HepG2 (cell line): ENCODE measurements around the gene L3MBTL1. TPM values are rescaled to one million over a fixed set of nuclear protein-coding genes. Genes with fewer than 3 reads are reported as not detected.

Experiments
- ATF1 ChIP-seq: IDR thresholded peaks from 2 replicates; pipeline ENCODE4 v1.6.1; 2016; ENCODE audit warnings: mild to moderate bottlenecking, control low read depth
- CBX2 ChIP-seq, 2 experiments: fragments of 200-600 bp in 1 of 2; sonication (generic); formaldehyde crosslinking in 1 of 2; IDR thresholded peaks; 2 replicates each; pipeline versions ENCODE4 v1.7.0 to v1.8.1; 2018 to 2022; ENCODE audit warnings: low read depth in 2 of 2, low read length in 1 of 2, mild to moderate bottlenecking in 1 of 2, missing genetic modification reagents in 1 of 2
- E2F1 ChIP-seq: sonication (generic); formaldehyde crosslinking; IDR thresholded peaks from 2 replicates; pipeline ENCODE4 v1.5.0; 2020; ENCODE audit warnings: missing genetic modification reagents
- FOXA1 ChIP-seq, 2 experiments: fragments of 450-650 bp in 1 of 2; sonication (generic) in 1 of 2; formaldehyde crosslinking in 1 of 2; IDR thresholded peaks; 2 replicates each; pipeline versions ENCODE4 v1.4.0 to v1.6.1; 2016 to 2020; ENCODE audit warnings: missing genetic modification reagents in 1 of 2
- FOXK2 ChIP-seq: fragments of 450-650 bp; IDR thresholded peaks from 2 replicates; pipeline ENCODE4 v1.6.1; 2016
- ISX ChIP-seq: sonication (generic); formaldehyde crosslinking; conservative IDR thresholded peaks from 2 replicates; pipeline ENCODE4 v1.5.0; 2020; ENCODE audit warnings: missing genetic modification reagents
- KLF11 ChIP-seq: IDR thresholded peaks from 2 replicates; pipeline ENCODE4 v1.6.1; 2016; ENCODE audit warnings: missing compliant biosample characterization
- KLF16 ChIP-seq, 2 experiments: sonication (generic) in 1 of 2; formaldehyde crosslinking in 1 of 2; IDR thresholded peaks; 2 replicates each; pipeline versions ENCODE4 v1.6.1 to v1.8.0; 2016 to 2023; ENCODE audit warnings: missing genetic modification reagents in 2 of 2, missing compliant biosample characterization in 1 of 2
- MAFG ChIP-seq: sonication (generic); formaldehyde crosslinking; IDR thresholded peaks from 2 replicates; pipeline ENCODE4 v1.5.1; 2020; ENCODE audit warnings: mild to moderate bottlenecking, missing genetic modification reagents
- MAFK ChIP-seq, 2 experiments: IDR thresholded peaks in 1 of 2; conservative IDR thresholded peaks in 1 of 2; 2 replicates each; pipeline ENCODE4 v1.6.1; 2011; ENCODE audit warnings: improper control_type of control experiment in 2 of 2, low read length in 2 of 2
- MAX ChIP-seq: IDR thresholded peaks from 2 replicates; pipeline ENCODE4 v1.6.1; 2012; ENCODE audit warnings: inconsistent platforms
- SMAD1 ChIP-seq: sonication (generic); formaldehyde crosslinking; IDR thresholded peaks from 2 replicates; pipeline ENCODE4 v1.4.0; 2020; ENCODE audit warnings: missing genetic modification reagents, low read depth, mild to moderate bottlenecking, borderline replicate concordance
- SNAI1 ChIP-seq: sonication (generic); formaldehyde crosslinking; IDR thresholded peaks from 2 replicates; pipeline ENCODE4 v1.5.0; 2020; ENCODE audit warnings: mild to moderate bottlenecking, missing genetic modification reagents, borderline replicate concordance
- SP5 ChIP-seq: IDR thresholded peaks from 2 replicates; pipeline ENCODE4 v1.6.1; 2016; ENCODE audit warnings: low read depth, borderline replicate concordance
- SSRP1 ChIP-seq: IDR thresholded peaks from 2 replicates; pipeline ENCODE4 v1.6.1; 2016; ENCODE audit warnings: control low read depth
- TFDP2 ChIP-seq: sonication (generic); formaldehyde crosslinking; IDR thresholded peaks from 2 replicates; pipeline ENCODE4 v1.4.0; 2020; ENCODE audit warnings: missing genetic modification reagents
- ZHX2 ChIP-seq, 2 experiments: sonication (generic) in 1 of 2; formaldehyde crosslinking in 1 of 2; IDR thresholded peaks; 2 replicates each; pipeline versions ENCODE4 v1.6.1 to v1.9.0; 2014 to 2022; ENCODE audit warnings: antibody characterized with exemption in 1 of 2, borderline replicate concordance in 1 of 2, inconsistent platforms in 1 of 2, low read depth in 1 of 2, missing genetic modification reagents in 1 of 2
- ZNF263 ChIP-seq: sonication (generic); formaldehyde crosslinking; IDR thresholded peaks from 2 replicates; pipeline ENCODE4 v1.4.0; 2020; ENCODE audit warnings: missing genetic modification reagents
- ZSCAN31 ChIP-seq: sonication (generic); formaldehyde crosslinking; IDR thresholded peaks from 2 replicates; pipeline ENCODE4 v1.5.0; 2020; ENCODE audit warnings: low read depth, mild to moderate bottlenecking, missing genetic modification reagents
- ZZZ3 ChIP-seq: sonication (generic); formaldehyde crosslinking; IDR thresholded peaks from 2 replicates; pipeline ENCODE4 v1.4.0; 2020; ENCODE audit warnings: missing genetic modification reagents, mild to moderate bottlenecking, borderline replicate concordance
- polyA plus RNA-seq, 8 experiments: library from polyadenylated mRNA; depleted of rRNA in 3 of 8; stranded (reverse) in 7 of 8; unstranded in 1 of 8; fragments of >200 nt; fragmentation: Illumina TruSeq in 4 of 8; extraction: Trizol in 4 of 8; gene quantifications; 2 replicates each; pipeline versions ENCODE4 v1.2.1 to v1.2.3, GENCODE V29; 2011 to 2016; ENCODE audit warnings: low read depth in 4 of 8, missing spikeins in 1 of 8, mixed read lengths in 1 of 8; ENCODE audit not compliant: insufficient read depth in 1 of 8
- total RNA-seq, 5 experiments: library from RNA; depleted of rRNA; stranded (reverse); fragments of >200 nt; fragmentation: Illumina TruSeq; extraction: Trizol; gene quantifications; 2 replicates each; pipeline ENCODE4 v1.2.3, GENCODE V29; 2016; ENCODE audit warnings: low read depth in 1 of 5

Gene L3MBTL1
- total and polyA plus RNA-seq, 2 of the 13 experiments (the other 11 are each of a cell fraction or from before 2014, with no cell fraction given), result 9.0 to 17.8 TPM

- TF ChIP-seq ISX (peak; percentile 31; the same call in 1 of the 2 replicates), ZHX2 (IDR thresholded peaks at IDR 0.05; ENCODE audit: low read depth) (peak; percentile 54; the same call in 1 of the 2 replicates), ZHX2 (CRISPR knock-in tag; IDR thresholded peaks at IDR 0.05; ENCODE audit: borderline replicate concordance) (peak; percentile 6; the same call in 1 of the 2 replicates), TFDP2 (peak; percentile 86), KLF16 (CRISPR knock-in tag; IDR thresholded peaks at IDR 0.05) (peak in 1 of 2 experiments; percentile 72; a peak in 2 of 4 replicates), MAFG (peak; percentile 68), SNAI1 (CRISPR knock-in tag) (peak; percentile 85; the same call in 1 of the 2 replicates), MAX (peak; percentile 99), ZZZ3 (no peak), SSRP1 (CRISPR knock-in tag) (0 out of 2 replicates have a peak, but pooled peaks have one; percentile 45), SMAD1 (CRISPR knock-in tag) (peak; percentile 52; the same call in 1 of the 2 replicates), FOXK2 (no peak), FOXA1 (IDR thresholded peaks at IDR 0.05) (no peak), FOXA1 (CRISPR knock-in tag; IDR thresholded peaks at IDR 0.05) (no peak), CBX2 (IDR thresholded peaks at IDR 0.05; ENCODE audit: low read depth, low read length) (no peak), CBX2 (CRISPR knock-in tag; IDR thresholded peaks at IDR 0.05; ENCODE audit: low read depth) (peak; percentile 89), MAFK (conservative IDR thresholded peaks at IDR 0.05 in 1 of 2, IDR thresholded peaks at IDR 0.05 in 1 of 2; ENCODE audit: low read length in 2 of 2) (peak; percentile 58 to 65), SP5 (peak; percentile 71), ZSCAN31 (CRISPR knock-in tag) (peak; percentile 55; the same call in 1 of the 2 replicates), KLF11 (CRISPR knock-in tag) (peak; percentile 97), ZNF263 (CRISPR knock-in tag) (0 out of 2 replicates have a peak, but pooled peaks have one; percentile 53), ATF1 (CRISPR knock-in tag) (no peak), E2F1 (no peak)
Measured at GRCh38 chr20:43530321-43531090, 23.0 kb downstream of the L3MBTL1 start (continued).
